DND-41 (cell line): Measurements from ENCODE around the gene NBEAL2.
A peak's percentile ranks its signal among the peaks of the same experiment; 100 is the strongest.

Source experiments
- ATAC-seq: fragments of 200-7000 bp; cut with Tn5 transposase; 3 replicates; pipeline ENCODE4 v1.9.1; 2021; ENCODE audit warnings: low read depth; ENCODE audit not compliant: insufficient read depth
- DNase-seq: peaks from one replicate; pipeline ENCODE4 v3.0.0-alpha.2; 2020
- H2AFZ ChIP-seq: 2 replicates; pipeline ENCODE4 v1.6.0; 2012; ENCODE audit warnings: low read depth, low read length
- H3K27ac ChIP-seq: 2 replicates; pipeline ENCODE4 v1.5.1; 2012; ENCODE audit warnings: low read length, inconsistent platforms
- H3K27me3 ChIP-seq: fragments of 200-600 bp; sonication (generic); 2 replicates; pipeline ENCODE4 v1.6.0; 2012; ENCODE audit warnings: low read length, mild to moderate bottlenecking, inconsistent platforms; ENCODE audit not compliant: insufficient read depth, poor library complexity
- H3K36me3 ChIP-seq: 2 replicates; pipeline ENCODE4 v1.5.1; 2012; ENCODE audit warnings: low read length, inconsistent platforms; ENCODE audit not compliant: insufficient read depth
- H3K4me1 ChIP-seq: 2 replicates; pipeline ENCODE4 v1.5.1; 2012; ENCODE audit warnings: mild to moderate bottlenecking, low read length; ENCODE audit not compliant: insufficient read depth
- H3K4me2 ChIP-seq: 2 replicates; pipeline ENCODE4 v1.6.0; 2012; ENCODE audit warnings: mild to moderate bottlenecking, moderate library complexity, low read length, inconsistent platforms; ENCODE audit not compliant: insufficient read depth
- H3K4me3 ChIP-seq, 2 experiments: fragments of 200-600 bp in 1 of 2; shearing (Covaris generic) in 1 of 2; 2 replicates each; pipeline ENCODE4 v1.5.1; 2012 to 2016; ENCODE audit warnings: inconsistent platforms in 2 of 2, low read length in 2 of 2, mild to moderate bottlenecking in 2 of 2, low read depth in 1 of 2, moderate library complexity in 1 of 2
- H3K79me2 ChIP-seq: 2 replicates; pipeline ENCODE4 v1.6.0; 2012; ENCODE audit warnings: low read length, inconsistent platforms; ENCODE audit not compliant: insufficient read depth
- H3K9ac ChIP-seq: 2 replicates; pipeline ENCODE4 v1.6.0; 2012; ENCODE audit warnings: low read depth, mild to moderate bottlenecking, inconsistent platforms, low read length, moderate library complexity
- H3K9me3 ChIP-seq: 2 replicates; pipeline ENCODE4 v1.5.1; 2012; ENCODE audit warnings: low read length, moderate library complexity, mild to moderate bottlenecking, inconsistent platforms; ENCODE audit not compliant: insufficient read depth, severe bottlenecking
- H4K20me1 ChIP-seq: 2 replicates; pipeline ENCODE4 v1.6.0; 2012; ENCODE audit warnings: low read length; ENCODE audit not compliant: insufficient read depth
- CTCF ChIP-seq: IDR thresholded peaks from 2 replicates; pipeline ENCODE4 v1.5.1; 2012; ENCODE audit warnings: borderline replicate concordance, low read length, moderate library complexity, mild to moderate bottlenecking; ENCODE audit not compliant: poor library complexity, severe bottlenecking; ENCODE audit errors: extremely low read depth
- EZH2 ChIP-seq: IDR thresholded peaks from 3 replicates; pipeline ENCODE4 v1.6.1; 2012; ENCODE audit warnings: borderline replicate concordance, low read depth, mild to moderate bottlenecking, moderate library complexity, low read length, inconsistent platforms; ENCODE audit not compliant: severe bottlenecking

NBEAL2 gene

GRCh38 chr3:46972396-46972795 is 7.1 kb upstream of the NBEAL2 start:
- peaks cover 55% of the 10 kb centered on the region for H3K36me3 ChIP-seq
- H3K4me1 ChIP-seq: peaks cover 35% of the 10 kb centered on the region
- no peak overlapping the region for H3K4me2 ChIP-seq
- no peaks in the 10 kb centered on the region for H3K27me3 ChIP-seq
- H3K4me3 ChIP-seq: no peak overlapping the region
- H3K9ac ChIP-seq: no peak overlapping the region
- no peak for TF ChIP-seq EZH2
- TF ChIP-seq CTCF: no peak
- H3K79me2 ChIP-seq: peaks cover 91% of the 10 kb centered on the region
- peaks cover 76% of the 10 kb centered on the region for H4K20me1 ChIP-seq
- no peaks in the 10 kb centered on the region for H3K9me3 ChIP-seq
- DNase-seq (no peak), ATAC-seq (no peak)
- no peak overlapping the region for H2AFZ ChIP-seq
- H3K27ac ChIP-seq: no peak overlapping the region

GRCh38 chr3:46974421-46975171 is 4.9 kb upstream of the NBEAL2 start:
- ATAC-seq (no peak), DNase-seq (no peak)
- Histone ChIP-seq H3K79me2 (peaks cover 87% of the 10 kb centered on the region), H2AFZ (no peak overlapping the region), H3K36me3 (peaks cover 37% of the 10 kb centered on the region), H3K27ac (no peak overlapping the region), H3K4me3 (peak overlapping the region in 1 of 2 experiments; percentile 98; a peak in 2 of 4 replicates), H3K27me3 (no peaks in the 10 kb centered on the region), H3K9me3 (no peaks in the 10 kb centered on the region), H4K20me1 (peaks cover 54% of the 10 kb centered on the region), H3K4me1 (peaks cover 54% of the 10 kb centered on the region), H3K4me2 (peak overlapping the region; percentile 77), H3K9ac (no peak overlapping the region)
- no peak for TF ChIP-seq CTCF
- no peak for TF ChIP-seq EZH2

DNA sequence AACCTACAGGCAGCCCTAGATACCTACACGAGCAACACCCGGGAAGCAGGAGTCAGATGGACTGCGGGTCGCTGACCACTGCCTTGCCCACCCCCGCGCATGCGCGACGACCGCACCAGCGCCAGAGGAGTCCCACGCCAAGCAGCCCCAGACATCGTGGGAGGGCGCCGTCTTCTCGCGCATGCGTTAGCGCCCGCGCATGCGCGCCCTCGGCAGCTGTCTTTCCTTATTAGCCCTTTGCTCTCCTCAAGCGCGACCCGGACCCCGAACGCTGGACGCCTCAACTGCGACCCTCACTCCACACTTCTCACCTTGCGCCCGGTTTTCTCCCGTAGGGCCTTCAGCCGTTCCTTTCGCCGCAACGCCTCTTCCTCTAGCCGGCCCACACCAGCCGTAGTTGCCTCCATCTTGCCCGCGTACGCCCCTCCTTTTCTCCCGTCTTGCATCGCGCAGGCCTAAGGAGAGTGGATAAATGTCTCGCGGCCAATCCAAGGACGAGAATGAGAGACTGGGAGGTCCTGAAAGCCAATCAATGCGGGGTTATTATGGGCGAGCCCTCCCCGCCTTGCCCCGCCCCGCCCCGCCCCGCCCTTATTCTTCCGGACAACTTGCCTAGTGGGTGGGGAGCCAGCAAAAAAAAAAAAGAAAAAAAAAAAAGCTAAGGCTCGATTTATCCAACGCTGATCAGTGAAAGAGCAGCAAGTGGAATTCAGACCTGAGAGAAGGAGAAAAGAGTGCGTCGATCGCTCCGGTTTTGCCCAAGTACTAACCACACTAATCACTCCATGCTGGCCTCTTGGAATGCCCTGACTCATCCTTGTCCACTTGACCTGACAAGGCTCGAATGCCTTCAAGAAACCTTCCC is 2.9 kb upstream of the NBEAL2 start, which contains the start of gene CCDC12:
Gene CCDC12 (minus strand): TSS at position 420 of the 865 bp plus-strand sequence. CDS start 13 bp downstream, at position 407.
- Histone ChIP-seq H3K27ac (peak within 1 kb of the TSS; percentile 89), H3K79me2 (peaks cover 84% of the 10 kb centered on the region), H3K4me2 (peak within 1 kb of the TSS; percentile 87), H3K27me3 (no peaks in the 10 kb centered on the region), H3K9me3 (no peaks in the 10 kb centered on the region), H2AFZ (peak within 1 kb of the TSS; percentile 77), H3K4me3 (peak within 1 kb of the TSS; percentile 78 to 98; a peak in 3 of 4 replicates), H3K9ac (peak within 1 kb of the TSS; percentile 62), H4K20me1 (peaks cover 36% of the 10 kb centered on the region), H3K4me1 (peaks cover 69% of the 10 kb centered on the region), H3K36me3 (peaks cover 20% of the 10 kb centered on the region)
- ATAC-seq (peak; percentile 83), DNase-seq (peak; percentile 97)
- TF ChIP-seq EZH2: no peak
- peak; percentile 19 for TF ChIP-seq CTCF
